Fibroblast of lung (primary cell): ENCODE results near the gene LHFPL6.

Experiments used
- EZH2 ChIP-seq: IDR thresholded peaks from 2 replicates; pipeline ENCODE4 v1.5.1; 2012; ENCODE audit warnings: low read length, control low read depth, mild to moderate bottlenecking; ENCODE audit errors: missing control alignments
- TF ChIP-seq, protein P1 (sequence below), 2 donors: IDR thresholded peaks in 1 of 2; conservative IDR thresholded peaks in 1 of 2; 1 replicate in 1 of 2; 2 replicates in 1 of 2; pipeline ENCODE4 v1.5.1; 2011 to 2012; ENCODE audit warnings: low read length in 2 of 2, control low read depth in 1 of 2, inconsistent platforms in 1 of 2, low read depth in 1 of 2, mild to moderate bottlenecking in 1 of 2

DNA sequence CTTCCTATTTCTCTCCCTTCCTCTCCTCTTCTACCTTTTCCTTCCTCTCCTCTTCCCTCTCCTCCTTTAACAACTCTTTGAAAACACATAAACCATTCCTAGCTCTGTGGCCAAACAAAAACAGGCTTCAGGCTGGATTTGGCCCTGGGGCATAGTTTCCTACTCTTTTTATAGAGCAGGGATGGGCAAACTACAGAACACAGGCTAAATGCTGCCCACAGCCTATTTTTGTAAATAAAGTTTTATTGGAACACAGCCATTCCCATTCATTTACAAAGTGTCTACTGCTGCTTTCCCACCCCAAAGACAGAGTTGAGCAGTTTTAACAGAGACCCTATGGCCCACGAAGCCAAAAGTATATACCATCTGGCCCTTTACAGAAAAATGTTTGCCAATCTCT lies 35.4 kb downstream of the LHFPL6 start:
- TF ChIP-seq, protein P1, sequence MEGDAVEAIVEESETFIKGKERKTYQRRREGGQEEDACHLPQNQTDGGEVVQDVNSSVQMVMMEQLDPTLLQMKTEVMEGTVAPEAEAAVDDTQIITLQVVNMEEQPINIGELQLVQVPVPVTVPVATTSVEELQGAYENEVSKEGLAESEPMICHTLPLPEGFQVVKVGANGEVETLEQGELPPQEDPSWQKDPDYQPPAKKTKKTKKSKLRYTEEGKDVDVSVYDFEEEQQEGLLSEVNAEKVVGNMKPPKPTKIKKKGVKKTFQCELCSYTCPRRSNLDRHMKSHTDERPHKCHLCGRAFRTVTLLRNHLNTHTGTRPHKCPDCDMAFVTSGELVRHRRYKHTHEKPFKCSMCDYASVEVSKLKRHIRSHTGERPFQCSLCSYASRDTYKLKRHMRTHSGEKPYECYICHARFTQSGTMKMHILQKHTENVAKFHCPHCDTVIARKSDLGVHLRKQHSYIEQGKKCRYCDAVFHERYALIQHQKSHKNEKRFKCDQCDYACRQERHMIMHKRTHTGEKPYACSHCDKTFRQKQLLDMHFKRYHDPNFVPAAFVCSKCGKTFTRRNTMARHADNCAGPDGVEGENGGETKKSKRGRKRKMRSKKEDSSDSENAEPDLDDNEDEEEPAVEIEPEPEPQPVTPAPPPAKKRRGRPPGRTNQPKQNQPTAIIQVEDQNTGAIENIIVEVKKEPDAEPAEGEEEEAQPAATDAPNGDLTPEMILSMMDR (conservative IDR thresholded peaks at IDR 0.05 in 1 of 2, IDR thresholded peaks at IDR 0.05 in 1 of 2; ENCODE audit: low read depth in 1 of 2, low read length in 2 of 2), result no peak
- no peak for TF ChIP-seq EZH2
